HuH-7.5 (cell line): Measurements from ENCODE around the gene FBXL4.

Experiments
- DNase-seq: peaks from one replicate; pipeline ENCODE4 v3.0.0; 2011; ENCODE audit warnings: low spot score

FBXL4 gene

DNA sequence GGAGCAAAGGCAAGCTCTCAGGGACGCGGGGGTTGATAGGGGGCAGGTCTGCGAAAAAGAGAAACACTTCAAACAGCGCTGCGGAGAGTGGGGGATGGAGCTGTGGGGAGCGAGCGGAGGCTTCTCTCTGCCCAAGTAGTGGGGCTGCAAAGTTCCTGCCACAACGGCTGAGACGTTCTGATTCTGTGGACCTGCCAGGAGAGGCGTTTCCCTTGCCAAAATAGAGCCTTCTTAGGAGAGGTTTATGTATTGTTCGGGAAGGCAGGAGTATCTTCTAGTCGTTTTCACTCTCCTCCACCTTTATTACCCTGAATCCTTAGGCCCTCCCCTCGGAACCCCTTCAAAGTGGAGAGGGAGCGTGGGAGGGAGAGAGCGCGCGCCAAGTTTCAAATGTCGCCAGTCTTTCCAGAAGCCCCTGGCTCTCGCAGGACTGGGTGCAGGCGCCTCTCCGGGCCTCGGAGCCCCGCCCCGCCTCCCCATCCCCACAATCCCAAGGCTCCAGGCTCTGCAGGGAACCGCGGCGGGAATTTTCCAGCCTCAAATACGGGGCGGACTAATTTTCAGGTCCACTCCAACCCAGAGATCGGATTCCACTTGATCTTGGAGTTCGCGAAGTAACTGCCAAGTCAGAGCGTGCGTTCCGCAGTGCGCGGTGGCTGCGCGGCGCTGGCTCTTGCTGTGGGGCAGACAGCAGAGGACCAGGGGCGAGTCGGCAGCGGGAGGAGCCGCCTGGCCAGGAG, 123.4 kb downstream of the FBXL4 start:
- DNase-seq: no peak

DNA sequence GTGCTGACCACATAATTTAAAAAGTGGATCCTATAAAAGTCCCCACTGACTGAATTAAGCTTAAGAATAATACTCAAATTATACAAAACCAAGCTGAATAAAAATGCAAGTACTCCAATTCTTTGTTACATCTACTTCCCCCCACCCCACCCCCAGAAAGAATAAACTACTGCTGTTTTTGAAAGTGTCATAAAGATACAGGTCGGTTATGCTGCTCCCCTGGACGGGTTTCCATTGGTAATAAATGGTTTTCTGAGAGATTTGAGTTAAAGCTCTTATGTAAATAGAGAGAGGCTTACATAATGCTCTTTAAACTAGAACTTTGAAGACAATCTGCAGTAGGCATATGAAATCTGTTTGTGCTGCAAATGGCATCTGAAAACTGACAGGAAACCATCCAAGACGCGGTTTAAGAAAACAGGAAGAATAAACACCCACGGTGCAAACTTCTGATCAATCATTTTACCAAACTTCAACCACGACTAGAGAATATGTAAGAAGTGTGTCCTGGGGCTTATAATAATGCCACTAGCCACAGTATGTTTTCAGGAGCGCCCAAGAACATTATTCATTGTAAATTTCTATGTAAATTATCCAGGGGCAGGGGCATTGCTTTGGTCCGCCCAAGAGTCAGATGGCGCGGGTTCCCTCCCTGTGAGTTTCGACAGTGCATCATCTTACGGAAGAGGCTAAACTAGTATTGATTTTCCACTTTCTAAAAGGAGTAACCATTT, 124.2 kb downstream of the FBXL4 start:
- DNase-seq: no peak

- no peak for DNase-seq
Observed at GRCh38 chr6:98821756-98822405, 125.9 kb downstream of the FBXL4 start.
